Astrocyte (in vitro differentiated cells and primary cell): Measurements from ENCODE around the gene C9orf153.

Source experiments
- EZH2 ChIP-seq: IDR thresholded peaks from 2 replicates; pipeline ENCODE4 v1.6.1; 2012; ENCODE audit warnings: mild to moderate bottlenecking, low read length, inconsistent platforms; ENCODE audit not compliant: insufficient read depth
- TF ChIP-seq, protein P1 (sequence below): IDR thresholded peaks from 2 replicates; pipeline ENCODE4 v1.5.1; 2011; ENCODE audit warnings: low read depth, mild to moderate bottlenecking, inconsistent platforms, low read length, moderate library complexity; ENCODE audit not compliant: insufficient read depth

DNA sequence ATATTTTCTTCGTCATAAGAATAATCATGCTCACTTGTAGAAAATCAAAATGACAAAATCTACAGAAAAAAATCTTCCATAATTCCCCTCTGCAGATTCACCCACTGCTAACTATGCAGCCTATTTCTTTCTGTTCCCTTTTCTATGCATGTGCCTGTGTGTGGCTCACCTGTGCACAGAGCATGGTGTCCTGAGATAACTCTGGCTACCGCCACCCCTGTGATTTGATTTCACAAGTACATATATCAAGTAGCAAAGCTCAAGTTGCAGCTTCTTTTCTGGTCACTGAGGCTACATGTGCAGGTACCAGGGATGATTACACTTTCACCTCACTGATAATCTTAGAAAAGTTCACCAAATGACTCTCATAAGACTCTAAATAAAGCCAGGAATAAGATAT, 41.2 kb upstream of the C9orf153 start:
- TF ChIP-seq, protein P1, sequence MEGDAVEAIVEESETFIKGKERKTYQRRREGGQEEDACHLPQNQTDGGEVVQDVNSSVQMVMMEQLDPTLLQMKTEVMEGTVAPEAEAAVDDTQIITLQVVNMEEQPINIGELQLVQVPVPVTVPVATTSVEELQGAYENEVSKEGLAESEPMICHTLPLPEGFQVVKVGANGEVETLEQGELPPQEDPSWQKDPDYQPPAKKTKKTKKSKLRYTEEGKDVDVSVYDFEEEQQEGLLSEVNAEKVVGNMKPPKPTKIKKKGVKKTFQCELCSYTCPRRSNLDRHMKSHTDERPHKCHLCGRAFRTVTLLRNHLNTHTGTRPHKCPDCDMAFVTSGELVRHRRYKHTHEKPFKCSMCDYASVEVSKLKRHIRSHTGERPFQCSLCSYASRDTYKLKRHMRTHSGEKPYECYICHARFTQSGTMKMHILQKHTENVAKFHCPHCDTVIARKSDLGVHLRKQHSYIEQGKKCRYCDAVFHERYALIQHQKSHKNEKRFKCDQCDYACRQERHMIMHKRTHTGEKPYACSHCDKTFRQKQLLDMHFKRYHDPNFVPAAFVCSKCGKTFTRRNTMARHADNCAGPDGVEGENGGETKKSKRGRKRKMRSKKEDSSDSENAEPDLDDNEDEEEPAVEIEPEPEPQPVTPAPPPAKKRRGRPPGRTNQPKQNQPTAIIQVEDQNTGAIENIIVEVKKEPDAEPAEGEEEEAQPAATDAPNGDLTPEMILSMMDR = no peak
- TF ChIP-seq EZH2 = no peak
